Endothelial cell of umbilical vein (primary cell): ENCODE results near the gene CCL1.

ENCODE experiments used
- CTCF ChIP-seq, 2 donors: IDR thresholded peaks; 1 replicate in 1 of 2; 2 replicates in 1 of 2; pipeline ENCODE4 v1.5.1; 2011; ENCODE audit warnings: low read length in 2 of 2, mild to moderate bottlenecking in 2 of 2, moderate library complexity in 2 of 2, control low read depth in 1 of 2, inconsistent platforms in 1 of 2, low read depth in 1 of 2; ENCODE audit not compliant: insufficient read depth in 1 of 2; ENCODE audit errors: extremely low read depth in 1 of 2
- EZH2 ChIP-seq: IDR thresholded peaks from 2 replicates; pipeline ENCODE4 v1.6.1; 2012; ENCODE audit warnings: borderline replicate concordance, low read depth, mild to moderate bottlenecking, moderate library complexity, low read length, inconsistent platforms; ENCODE audit not compliant: severe bottlenecking
- JUN ChIP-seq: IDR thresholded peaks from 2 replicates; pipeline ENCODE4 v1.6.1; 2011; ENCODE audit warnings: borderline replicate concordance, low read depth; ENCODE audit not compliant: insufficient read length, insufficient read depth
- MAX ChIP-seq: IDR thresholded peaks from 2 replicates; pipeline ENCODE4 v1.6.1; 2011; ENCODE audit not compliant: insufficient read depth, insufficient read length
- POLR2A ChIP-seq: IDR thresholded peaks from 2 replicates; pipeline ENCODE4 v1.6.1; 2012; ENCODE audit warnings: low read depth, mild to moderate bottlenecking, control low read depth, low read length

GRCh38 chr17:34363183-34363661, at the start of gene CCL1:
- TF ChIP-seq CTCF (IDR thresholded peaks at IDR 0.05; ENCODE audit: extremely low read depth in 1 of 2, insufficient read depth in 1 of 2, low read depth in 1 of 2, low read length in 2 of 2) = no peak
- no peak for TF ChIP-seq POLR2A
- TF ChIP-seq JUN = no peak
- TF ChIP-seq MAX = no peak
- TF ChIP-seq EZH2 = no peak
